ENCODE measurements around the gene TNFRSF8.
A peak's percentile ranks its signal among the peaks of the same experiment; 100 is the strongest.

The TNFRSF8 gene

GRCh38 chr1:12124693-12125421 is 61.8 kb downstream of the TNFRSF8 start:
- peak; percentile 24 to 30 for DNase-seq

DNA sequence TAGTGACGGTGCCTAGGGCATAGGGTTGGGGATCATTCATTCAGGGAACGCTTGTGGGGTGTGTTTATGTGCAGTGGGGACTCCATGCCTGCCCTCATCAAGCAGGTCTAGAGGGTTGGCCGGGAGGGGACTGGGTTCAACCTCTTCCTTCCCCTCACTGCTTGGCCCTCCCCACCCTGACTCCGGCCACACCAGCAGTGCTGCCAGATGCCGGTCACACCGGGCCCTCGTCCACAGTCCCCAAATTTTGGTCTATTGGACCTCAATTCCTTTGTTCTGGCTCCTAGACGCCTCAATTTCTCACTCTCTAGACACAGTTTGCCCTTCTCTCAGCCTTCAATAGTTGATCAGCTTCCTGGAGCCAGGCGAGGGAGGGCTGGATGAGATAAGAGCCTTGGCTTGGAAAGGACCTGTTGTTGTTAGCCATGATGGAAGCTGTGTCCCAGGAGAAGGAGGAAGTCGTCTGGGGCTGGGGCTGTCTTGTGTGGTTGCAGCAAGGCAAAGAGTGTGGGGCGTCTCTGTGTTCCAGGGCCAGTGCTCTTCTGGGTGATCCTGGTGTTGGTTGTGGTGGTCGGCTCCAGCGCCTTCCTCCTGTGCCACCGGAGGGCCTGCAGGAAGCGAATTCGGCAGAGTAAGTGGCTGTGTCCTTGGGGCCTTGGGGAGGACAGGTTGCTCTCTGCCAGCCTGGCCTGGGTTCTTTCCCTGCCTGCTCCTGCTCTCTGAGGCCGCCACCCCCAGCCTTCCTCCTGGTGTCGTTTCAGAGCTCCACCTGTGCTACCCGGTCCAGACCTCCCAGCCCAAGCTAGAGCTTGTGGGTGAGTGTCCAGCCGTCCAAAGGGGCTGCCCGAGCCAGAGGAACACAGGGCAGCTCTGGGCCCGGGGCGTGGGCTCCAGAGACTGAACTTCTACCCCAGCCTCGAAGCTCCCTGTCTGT is 62.6 kb downstream of the TNFRSF8 start:
- no peak for DNase-seq

GRCh38 chr1:12126781-12127180 is 63.7 kb downstream of the TNFRSF8 start:
- DNase-seq = no peak

- no peak for DNase-seq
Observed at GRCh38 chr1:12127206-12127810, 64.2 kb downstream of the TNFRSF8 start.

DNA sequence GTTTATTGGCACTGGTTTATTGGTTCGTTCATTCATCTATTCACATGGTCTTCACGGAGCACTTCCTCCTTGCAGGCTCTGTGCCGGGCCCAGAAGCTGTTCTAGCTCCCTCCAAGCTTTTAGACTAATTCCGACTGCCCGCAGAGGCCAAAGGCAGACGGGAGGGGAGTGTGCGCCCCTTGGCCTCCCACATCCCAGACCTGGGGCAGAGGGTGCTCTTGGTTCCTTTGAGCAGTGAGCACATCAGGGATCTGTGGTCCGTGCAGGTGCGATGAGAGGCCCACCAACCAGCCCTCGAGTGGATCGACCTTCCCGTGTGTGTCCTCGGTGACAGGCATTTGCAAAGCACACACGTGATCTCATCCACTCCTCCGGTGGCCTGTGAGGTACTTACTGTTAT is 65.0 kb downstream of the TNFRSF8 start:
- no peak for DNase-seq

- DNase-seq = no peak
Observed at GRCh38 chr1:12129624-12130023, 66.5 kb downstream of the TNFRSF8 start.

- DNase-seq = no peak
Observed at GRCh38 chr1:12130466-12131130, 67.5 kb downstream of the TNFRSF8 start.

DNA sequence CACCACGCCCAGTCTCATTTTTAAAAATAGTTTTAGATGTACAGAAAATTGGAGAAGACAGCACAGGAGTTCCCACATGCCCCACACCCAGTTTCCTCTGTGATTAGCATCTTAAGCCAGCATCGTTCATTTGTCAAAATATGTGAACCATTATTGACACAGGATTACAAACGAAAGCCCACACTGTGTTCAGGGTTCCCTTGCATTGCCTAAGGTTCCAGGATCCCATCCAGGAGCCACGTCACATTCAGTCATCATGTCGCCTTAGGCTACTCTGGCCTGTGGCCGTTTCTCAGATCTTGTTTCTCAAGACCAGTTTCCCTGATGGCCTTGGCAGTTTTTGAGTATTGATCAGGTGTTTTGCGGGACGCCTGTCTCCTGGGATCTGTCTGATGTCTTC is 69.0 kb downstream of the TNFRSF8 start:
- no peak for DNase-seq

DNA sequence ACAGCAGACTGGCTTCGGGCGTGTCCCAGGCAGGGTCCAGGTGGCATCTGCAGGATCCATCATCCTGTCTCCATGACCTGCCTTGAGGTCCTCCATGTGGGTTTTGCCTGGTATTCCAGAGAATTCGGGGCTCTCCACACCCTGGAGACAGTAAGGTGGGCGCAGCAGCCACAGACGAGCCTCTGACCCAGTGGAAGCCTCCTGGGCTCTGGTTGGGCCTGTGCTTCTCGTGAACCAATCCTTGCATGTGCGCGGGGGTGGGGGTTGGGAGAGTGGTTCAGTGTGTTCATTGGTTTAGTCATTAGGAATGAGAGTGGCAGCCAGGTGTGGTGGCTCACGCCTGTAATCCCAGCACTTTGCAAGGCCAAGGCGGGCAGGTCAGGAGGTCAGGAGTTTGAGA is 71.6 kb downstream of the TNFRSF8 start:
- no peak for DNase-seq

DNA sequence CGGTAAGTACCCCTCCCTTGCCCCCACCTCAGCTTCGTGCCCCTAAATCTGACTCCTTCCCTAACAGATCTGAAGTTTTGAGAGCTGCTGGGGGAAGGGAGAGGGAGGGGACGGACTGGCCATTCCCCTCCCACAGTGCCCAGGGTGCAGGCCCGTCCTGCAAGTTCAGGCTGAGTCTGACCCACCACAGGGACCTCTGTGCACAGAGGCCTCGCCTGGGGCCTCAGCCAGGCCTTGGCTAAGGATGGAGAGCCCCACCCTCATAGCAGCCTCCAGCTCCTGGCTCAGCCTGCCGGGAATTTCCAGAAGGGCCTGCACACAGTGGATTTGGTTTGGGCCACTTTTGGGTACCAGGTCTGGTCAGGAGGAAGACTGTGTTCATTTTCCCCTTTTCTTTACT is 72.5 kb downstream of the TNFRSF8 start:
- no peak for DNase-seq

GRCh38 chr1:12136916-12137610 is 74.0 kb downstream of the TNFRSF8 start:
- DNase-seq = no peak

DNA sequence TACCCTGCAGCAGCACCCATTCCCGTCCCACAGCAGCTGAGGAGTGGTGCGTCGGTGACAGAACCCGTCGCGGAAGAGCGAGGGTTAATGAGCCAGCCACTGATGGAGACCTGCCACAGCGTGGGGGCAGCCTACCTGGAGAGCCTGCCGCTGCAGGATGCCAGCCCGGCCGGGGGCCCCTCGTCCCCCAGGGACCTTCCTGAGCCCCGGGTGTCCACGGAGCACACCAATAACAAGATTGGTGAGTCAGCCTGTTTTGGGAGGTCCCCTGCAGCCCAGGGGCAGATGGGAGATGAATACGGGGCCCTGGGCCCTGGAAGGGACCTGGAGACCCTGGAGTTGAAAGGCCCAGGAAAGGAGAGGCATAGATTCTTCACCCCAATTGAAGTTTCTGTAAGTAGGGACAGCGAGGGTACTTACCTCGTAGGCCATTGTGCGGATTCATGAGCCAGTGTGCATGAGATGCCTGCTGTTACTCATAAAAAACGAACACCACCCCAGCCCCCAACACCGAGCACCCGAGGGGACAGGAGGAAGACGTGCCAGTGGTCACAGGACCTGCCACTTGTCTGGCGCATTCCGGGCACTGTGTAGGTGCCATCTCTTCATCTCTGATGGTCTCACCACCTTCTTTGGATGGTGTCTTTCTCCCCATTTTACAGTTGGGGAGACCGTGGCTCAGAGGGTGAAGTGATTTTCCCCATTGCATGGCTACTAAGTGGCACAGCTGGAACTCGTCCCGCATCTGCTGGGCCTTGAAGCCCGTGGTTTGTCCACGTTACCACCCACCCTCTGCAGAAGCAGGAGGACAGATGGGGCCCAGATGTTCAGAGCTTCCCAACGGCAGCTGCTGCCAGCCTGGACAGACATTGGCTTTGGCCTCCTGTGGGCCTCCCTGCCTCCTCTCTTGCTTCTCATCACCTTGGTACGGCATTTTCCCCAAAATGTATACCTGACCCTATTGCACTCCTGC is 75.4 kb downstream of the TNFRSF8 start:
- no peak for DNase-seq

DNA sequence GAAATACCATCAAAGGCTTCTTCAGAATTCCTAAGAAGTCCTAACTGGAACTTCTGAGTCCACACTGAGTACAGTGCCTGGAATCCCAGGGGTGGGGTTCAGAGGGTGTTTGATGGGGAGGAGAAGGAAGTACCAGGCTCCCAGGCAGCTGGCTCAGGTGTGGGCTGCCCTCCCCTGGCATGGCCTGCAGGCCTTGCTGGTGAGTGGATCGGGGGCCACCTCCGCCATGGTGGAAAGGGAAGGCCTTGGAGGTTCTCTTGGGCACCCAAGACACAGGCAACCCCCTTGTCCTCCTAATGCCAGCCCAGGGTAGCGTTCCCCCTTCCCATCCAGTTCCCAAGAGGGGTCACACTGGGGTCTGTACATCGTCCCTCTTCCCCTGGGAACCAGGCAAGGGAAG is 76.9 kb downstream of the TNFRSF8 start:
- no peak for DNase-seq

- no peak for DNase-seq
Observed at GRCh38 chr1:12140515-12141162, 77.5 kb downstream of the TNFRSF8 start.

DNA sequence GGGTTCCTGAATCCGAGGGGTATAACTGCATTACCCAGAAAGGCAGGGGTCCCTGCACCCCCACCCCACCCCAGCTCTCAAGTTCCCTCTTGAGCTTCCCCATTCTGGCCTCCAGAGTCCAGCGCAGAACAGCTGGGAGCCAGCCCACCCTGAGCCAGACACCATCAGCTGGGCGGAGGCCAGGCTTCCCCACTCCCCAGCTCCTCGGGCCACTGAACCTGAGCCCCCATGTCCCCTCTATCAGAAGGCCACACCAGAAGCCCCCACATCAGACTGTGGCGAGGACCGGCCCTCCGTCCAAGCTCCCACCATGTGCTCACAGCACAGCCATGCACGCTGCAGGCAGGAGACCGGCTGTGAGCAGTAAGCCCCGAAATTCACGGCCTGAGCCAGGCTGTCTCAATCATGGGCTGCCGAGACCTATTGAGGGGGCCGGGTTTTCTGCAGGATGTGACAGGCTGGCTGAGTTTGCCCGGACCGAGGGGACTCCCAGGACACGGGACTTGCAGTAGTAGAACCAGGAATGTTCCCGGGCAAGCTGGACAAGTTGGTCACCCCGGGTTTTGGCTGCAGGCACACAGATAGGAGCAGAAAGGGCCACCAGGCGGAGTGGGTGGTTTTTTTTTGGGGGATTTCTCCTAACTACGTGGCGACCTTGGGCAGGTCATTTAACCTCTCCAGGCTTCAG is 78.2 kb downstream of the TNFRSF8 start:
- no peak for DNase-seq

- no peak for DNase-seq
Observed at GRCh38 chr1:12142141-12142823, 79.2 kb downstream of the TNFRSF8 start.

DNA sequence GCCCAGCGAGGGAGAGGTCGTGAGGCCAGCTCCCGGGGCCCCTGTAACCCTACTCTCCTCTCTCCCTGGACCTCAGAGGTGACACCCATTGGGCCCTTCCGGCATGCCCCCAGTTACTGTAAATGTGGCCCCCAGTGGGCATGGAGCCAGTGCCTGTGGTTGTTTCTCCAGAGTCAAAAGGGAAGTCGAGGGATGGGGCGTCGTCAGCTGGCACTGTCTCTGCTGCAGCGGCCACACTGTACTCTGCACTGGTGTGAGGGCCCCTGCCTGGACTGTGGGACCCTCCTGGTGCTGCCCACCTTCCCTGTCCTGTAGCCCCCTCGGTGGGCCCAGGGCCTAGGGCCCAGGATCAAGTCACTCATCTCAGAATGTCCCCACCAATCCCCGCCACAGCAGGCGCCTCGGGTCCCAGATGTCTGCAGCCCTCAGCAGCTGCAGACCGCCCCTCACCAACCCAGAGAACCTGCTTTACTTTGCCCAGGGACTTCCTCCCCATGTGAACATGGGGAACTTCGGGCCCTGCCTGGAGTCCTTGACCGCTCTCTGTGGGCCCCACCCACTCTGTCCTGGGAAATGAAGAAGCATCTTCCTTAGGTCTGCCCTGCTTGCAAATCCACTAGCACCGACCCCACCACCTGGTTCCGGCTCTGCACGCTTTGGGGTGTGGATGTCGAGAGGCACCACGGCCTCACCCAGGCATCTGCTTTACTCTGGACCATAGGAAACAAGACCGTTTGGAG is 80.0 kb downstream of the TNFRSF8 start:
- no peak for DNase-seq

GRCh38 chr1:12143631-12144155 is 80.6 kb downstream of the TNFRSF8 start:
- DNase-seq = no peak
